Epithelial cell of proximal tubule (primary cell): ENCODE results near the gene CDH12. TPM values are rescaled to one million over a fixed set of nuclear protein-coding genes. Genes with fewer than 3 reads are reported as not detected.
"Not testable (repeated sequence)": the region's sequence is repeated elsewhere in the genome, so short reads cannot be mapped to it uniquely, and the experiment has no call there.

Experiments
- DNase-seq: peaks from one replicate; pipeline ENCODE4 v3.0.0-alpha.2; 2011; ENCODE audit warnings: low read depth
- H3K4me3 ChIP-seq: 2 replicates; pipeline ENCODE4 v1.5.1; 2011; ENCODE audit warnings: low read depth, mild to moderate bottlenecking, low read length
- CTCF ChIP-seq: conservative IDR thresholded peaks from 2 replicates; pipeline ENCODE4 v1.5.1; 2012; ENCODE audit warnings: low read depth, mild to moderate bottlenecking, low read length
- total RNA-seq: library from RNA; depleted of rRNA; stranded (reverse); fragments of >200 nt; gene quantifications from 2 replicates; pipeline ENCODE4 v1.2.3, GENCODE V29; 2015

Gene CDH12
- total RNA-seq, 1 donor from 2014 or later: not detected

- no peak for TF ChIP-seq CTCF
- no peak overlapping the region for H3K4me3 ChIP-seq
- no peak for DNase-seq
Observed at GRCh38 chr5:22329683-22330082, 523.5 kb downstream of the CDH12 start.

- H3K4me3 ChIP-seq: no peak overlapping the region
- DNase-seq: no peak
- TF ChIP-seq CTCF: no peak
Observed at GRCh38 chr5:22319798-22320197, 533.3 kb downstream of the CDH12 start.

GRCh38 chr5:22316294-22316693 is 536.9 kb downstream of the CDH12 start:
- no peak overlapping the region for H3K4me3 ChIP-seq
- DNase-seq: no peak
- TF ChIP-seq CTCF: no peak

- H3K4me3 ChIP-seq, DNase-seq: not testable (repeated sequence)
Observed at GRCh38 chr5:22315052-22315451, 538.1 kb downstream of the CDH12 start.

GRCh38 chr5:22314548-22314947 is 538.6 kb downstream of the CDH12 start:
- H3K4me3 ChIP-seq: no peak overlapping the region
- no peak for DNase-seq
- no peak for TF ChIP-seq CTCF

- H3K4me3 ChIP-seq: no peak overlapping the region
- DNase-seq: no peak
- TF ChIP-seq CTCF: no peak
Observed at GRCh38 chr5:22306011-22306410, 547.1 kb downstream of the CDH12 start.

GRCh38 chr5:22295832-22296231 is 557.3 kb downstream of the CDH12 start:
- DNase-seq: no peak
- no peak overlapping the region for H3K4me3 ChIP-seq
- no peak for TF ChIP-seq CTCF

- H3K4me3 ChIP-seq: no peak overlapping the region
- TF ChIP-seq CTCF: no peak
- no peak for DNase-seq
Observed at GRCh38 chr5:22293147-22293546, 560.0 kb downstream of the CDH12 start.
